Thyroid gland (tissue), 4 donors: Measurements from ENCODE around the gene BCL2L1. TPM values are rescaled to one million over a fixed set of nuclear protein-coding genes. Genes with fewer than 3 reads are reported as not detected.

Source experiments
- DNase-seq, 2 donors: peaks; one replicate each; pipeline ENCODE4 v3.0.0-alpha.2; 2019
- H3K27ac ChIP-seq, 3 donors: fragments of 200-600 bp; sonication (generic); 1 replicate in 2 of 3; 2 replicates in 1 of 3; pipeline ENCODE4 v1.5.1; 2016 to 2019; ENCODE audit warnings: mild to moderate bottlenecking in 1 of 3, moderate library complexity in 1 of 3
- H3K27me3 ChIP-seq: fragments of 200-600 bp; sonication (generic); one replicate; pipeline ENCODE4 v1.5.1; 2019
- H3K36me3 ChIP-seq, 2 donors: fragments of 200-600 bp; sonication (generic); one replicate each; pipeline ENCODE4 v1.5.1; 2016 to 2019
- H3K4me1 ChIP-seq, 2 donors: fragments of 200-600 bp; sonication (generic); one replicate each; pipeline ENCODE4 v1.5.1; 2017 to 2019
- H3K4me3 ChIP-seq, 3 donors: fragments of 200-600 bp; sonication (generic); replicated peaks in 1 of 3; 1 replicate in 2 of 3; 2 replicates in 1 of 3; pipeline ENCODE4 v1.5.1; 2016; ENCODE audit warnings: mild to moderate bottlenecking in 1 of 3
- H3K9me3 ChIP-seq: fragments of 200-600 bp; sonication (generic); one replicate; pipeline ENCODE4 v1.5.1; 2017
- POLR2A ChIP-seq, 2 donors: fragments of 450-650 bp; IDR thresholded peaks; one replicate each; pipeline ENCODE4 v1.6.1; 2017; ENCODE audit warnings: antibody characterized with exemption in 2 of 2, mild to moderate bottlenecking in 2 of 2, moderate library complexity in 1 of 2
- WGBS, 2 donors: methylation state at CpG; one replicate each; pipeline ENCODE4 v1.1.5; 2017; 5-methylcytosine and 5-hydroxymethylcytosine counted together
- intact Hi-C: fragments of 100-400 bp; cut with DNase I; formaldehyde crosslinking; loops from one replicate; pipeline ENCODE4 v1.15.1; 2023
- total RNA-seq, 4 donors: library from RNA; depleted of rRNA; stranded (reverse); fragments of >200 nt; gene quantifications; one replicate each; pipeline ENCODE4 v1.2.3, GENCODE V29; 2016
- TF ChIP-seq, protein P1 (sequence below), 6 experiments: fragments of 200-600 bp in 3 of 6; fragments of 450-650 bp in 3 of 6; sonication (generic) in 3 of 6; IDR thresholded peaks; one replicate each; pipeline ENCODE4 v1.5.1; 2016 to 2019; ENCODE audit warnings: antibody characterized with exemption in 6 of 6, mild to moderate bottlenecking in 2 of 6, inconsistent platforms in 1 of 6, moderate library complexity in 1 of 6

BCL2L1 gene
- 100 to 1,000 TPM; 110 to 154 (median 125) TPM for total RNA-seq

GRCh38 chr20:31722257-31723068, at the start of gene BCL2L1:
BCL2L1 (minus strand) TSS chr20:31722868; CDS start chr20:31722218, 650 bp downstream.
- peak in 1 of 2 donors; percentile 93 for TF ChIP-seq POLR2A (IDR thresholded peaks at IDR 0.05)
- TF ChIP-seq, protein P1, sequence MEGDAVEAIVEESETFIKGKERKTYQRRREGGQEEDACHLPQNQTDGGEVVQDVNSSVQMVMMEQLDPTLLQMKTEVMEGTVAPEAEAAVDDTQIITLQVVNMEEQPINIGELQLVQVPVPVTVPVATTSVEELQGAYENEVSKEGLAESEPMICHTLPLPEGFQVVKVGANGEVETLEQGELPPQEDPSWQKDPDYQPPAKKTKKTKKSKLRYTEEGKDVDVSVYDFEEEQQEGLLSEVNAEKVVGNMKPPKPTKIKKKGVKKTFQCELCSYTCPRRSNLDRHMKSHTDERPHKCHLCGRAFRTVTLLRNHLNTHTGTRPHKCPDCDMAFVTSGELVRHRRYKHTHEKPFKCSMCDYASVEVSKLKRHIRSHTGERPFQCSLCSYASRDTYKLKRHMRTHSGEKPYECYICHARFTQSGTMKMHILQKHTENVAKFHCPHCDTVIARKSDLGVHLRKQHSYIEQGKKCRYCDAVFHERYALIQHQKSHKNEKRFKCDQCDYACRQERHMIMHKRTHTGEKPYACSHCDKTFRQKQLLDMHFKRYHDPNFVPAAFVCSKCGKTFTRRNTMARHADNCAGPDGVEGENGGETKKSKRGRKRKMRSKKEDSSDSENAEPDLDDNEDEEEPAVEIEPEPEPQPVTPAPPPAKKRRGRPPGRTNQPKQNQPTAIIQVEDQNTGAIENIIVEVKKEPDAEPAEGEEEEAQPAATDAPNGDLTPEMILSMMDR (IDR thresholded peaks at IDR 0.05): peak; percentile 42 to 92 (median 88)
- H3K4me1 ChIP-seq: peaks cover 26 to 43% of the 10 kb centered on the region in 2 donors
- 1 to 3% methylated on average over 32 to 37 of the region's 38 CpGs for WGBS, 2 donors
- peaks cover 0 to 6% of the 10 kb centered on the region in 2 donors for H3K36me3 ChIP-seq
- H3K27ac ChIP-seq: peak within 1 kb of the TSS; percentile 98 to 99 (median 98)
- no peaks in the 10 kb centered on the region for H3K27me3 ChIP-seq
- DNase-seq: peak; percentile 89 to 91
- H3K9me3 ChIP-seq: no peaks in the 10 kb centered on the region
- intact Hi-C loops: no loop called here
- peak within 1 kb of the TSS; percentile 42 to 65 (median 52) for H3K4me3 ChIP-seq

- DNase-seq: no peak
- H3K36me3 ChIP-seq: no peaks in the 10 kb centered on the region
- H3K9me3 ChIP-seq: no peaks in the 10 kb centered on the region
- WGBS, 2 donors: 76 to 78% methylated on average over 1 of the region's 1 CpG
- TF ChIP-seq, protein P1 (IDR thresholded peaks at IDR 0.05): no peak
- TF ChIP-seq POLR2A (IDR thresholded peaks at IDR 0.05): no peak
- no peak overlapping the region for H3K27ac ChIP-seq
- no peak overlapping the region for H3K4me3 ChIP-seq
- intact Hi-C loops: no loop called here
- H3K4me1 ChIP-seq: no peaks in the 10 kb centered on the region
- no peaks in the 10 kb centered on the region for H3K27me3 ChIP-seq
Measured at GRCh38 chr20:31770243-31770642, 47.6 kb upstream of the BCL2L1 start.

DNA sequence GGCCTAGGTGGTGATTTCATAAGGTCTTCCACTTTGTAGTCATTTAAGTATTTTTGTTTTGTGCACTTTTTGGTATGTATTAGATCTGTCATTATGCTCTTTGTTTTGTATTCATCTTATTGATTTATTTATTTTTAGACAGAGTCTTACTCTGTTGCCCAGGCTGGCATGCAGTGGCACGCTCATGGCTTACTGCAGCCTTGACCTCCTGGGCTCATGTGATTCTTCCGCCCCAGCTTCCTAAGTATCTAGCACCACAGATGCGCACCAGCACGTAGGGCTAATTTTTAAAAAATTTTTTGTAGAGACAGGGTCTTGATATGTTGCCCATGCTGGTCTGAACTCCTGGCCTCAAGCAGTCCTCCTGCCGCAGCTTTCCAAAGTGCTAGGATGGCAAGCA, 47.0 kb upstream of the BCL2L1 start:
- H3K4me3 ChIP-seq: no peak overlapping the region
- H3K27ac ChIP-seq: no peak overlapping the region
- H3K9me3 ChIP-seq: no peaks in the 10 kb centered on the region
- WGBS, 2 donors: 93 to 98% methylated on average over 5 of the region's 5 CpGs
- no peaks in the 10 kb centered on the region for H3K27me3 ChIP-seq
- no peaks in the 10 kb centered on the region for H3K36me3 ChIP-seq
- intact Hi-C loops: no loop called here
- DNase-seq: no peak
- H3K4me1 ChIP-seq: no peaks in the 10 kb centered on the region
- TF ChIP-seq, protein P1 (IDR thresholded peaks at IDR 0.05): no peak
- TF ChIP-seq POLR2A (IDR thresholded peaks at IDR 0.05): no peak

- H3K9me3 ChIP-seq: no peaks in the 10 kb centered on the region
- no peak overlapping the region for H3K27ac ChIP-seq
- no peak for TF ChIP-seq POLR2A (IDR thresholded peaks at IDR 0.05)
- TF ChIP-seq, protein P1 (IDR thresholded peaks at IDR 0.05): no peak
- no peaks in the 10 kb centered on the region for H3K4me1 ChIP-seq
- WGBS, 2 donors: 96% methylated on average over 3 of the region's 3 CpGs
- H3K4me3 ChIP-seq: no peak overlapping the region
- no peak for DNase-seq
- no peaks in the 10 kb centered on the region for H3K36me3 ChIP-seq
- intact Hi-C loops: no loop called here
- H3K27me3 ChIP-seq: no peaks in the 10 kb centered on the region
Measured at GRCh38 chr20:31767805-31768204, 45.1 kb upstream of the BCL2L1 start.

- Histone ChIP-seq H3K4me1 (no peaks in the 10 kb centered on the region), H3K9me3 (no peaks in the 10 kb centered on the region), H3K27ac (no peak overlapping the region), H3K36me3 (no peaks in the 10 kb centered on the region), H3K27me3 (no peaks in the 10 kb centered on the region), H3K4me3 (no peak overlapping the region)
- WGBS, 2 donors: 93 to 97% methylated on average over 2 of the region's 2 CpGs
- no peak for DNase-seq
- intact Hi-C loops: no loop called here
- TF ChIP-seq, protein P1 (IDR thresholded peaks at IDR 0.05): no peak
- no peak for TF ChIP-seq POLR2A (IDR thresholded peaks at IDR 0.05)
Measured at GRCh38 chr20:31764641-31765305, 42.1 kb upstream of the BCL2L1 start.
